C4-2B (cell line): Measurements from ENCODE around the gene CDC42BPA.

Source experiments
- CTCF ChIP-seq: fragments of 450-650 bp; conservative IDR thresholded peaks from 2 replicates; pipeline ENCODE4 v1.5.1; 2017; ENCODE audit warnings: mild to moderate bottlenecking
- ZFX ChIP-seq: fragments of 450-650 bp; IDR thresholded peaks from 2 replicates; pipeline ENCODE4 v1.6.1; 2017

- TF ChIP-seq CTCF, result no peak
- no peak for TF ChIP-seq ZFX
Measured at GRCh38 chr1:226993814-226994585, 324.3 kb downstream of the CDC42BPA start.
